Hepatocyte (in vitro differentiated cells): ENCODE measurements around the gene PCCA. TPM values are rescaled to one million over a fixed set of nuclear protein-coding genes. Genes with fewer than 3 reads are reported as not detected.
"Not testable (repeated sequence)": the region's sequence is repeated elsewhere in the genome, so short reads cannot be mapped to it uniquely, and the experiment has no call there.

ENCODE experiments used
- DNase-seq: peaks from one replicate; pipeline ENCODE4 v3.0.0-alpha.2; 2016; ENCODE audit warnings: low spot score
- H2AFZ ChIP-seq: fragments of 200-600 bp; sonication (generic); 2 replicates; pipeline ENCODE4 v1.6.0; 2016; ENCODE audit warnings: antibody characterized with exemption, mild to moderate bottlenecking
- H3K27ac ChIP-seq: fragments of 200-600 bp; sonication (generic); 2 replicates; pipeline ENCODE4 v1.5.1; 2016; ENCODE audit warnings: mild to moderate bottlenecking
- H3K27me3 ChIP-seq: fragments of 200-600 bp; sonication (generic); 2 replicates; pipeline ENCODE4 v1.6.1; 2016
- H3K36me3 ChIP-seq: fragments of 200-600 bp; sonication (generic); replicated peaks from 2 replicates; pipeline ENCODE4 v1.5.1; 2016; ENCODE audit warnings: low read depth; ENCODE audit not compliant: insufficient read depth
- H3K4me1 ChIP-seq: fragments of 200-600 bp; sonication (generic); 2 replicates; pipeline ENCODE4 v1.5.1; 2016; ENCODE audit warnings: mild to moderate bottlenecking, moderate library complexity; ENCODE audit not compliant: insufficient read depth
- H3K4me2 ChIP-seq: fragments of 200-600 bp; sonication (generic); 2 replicates; pipeline ENCODE4 v1.6.0; 2016
- H3K4me3 ChIP-seq: fragments of 200-600 bp; sonication (generic); 2 replicates; pipeline ENCODE4 v1.5.1; 2016; ENCODE audit warnings: mild to moderate bottlenecking
- H3K79me2 ChIP-seq: fragments of 200-600 bp; sonication (generic); 2 replicates; pipeline ENCODE4 v1.6.0; 2017; ENCODE audit warnings: mild to moderate bottlenecking
- H3K9me2 ChIP-seq: fragments of 200-600 bp; sonication (generic); replicated peaks from 2 replicates; pipeline ENCODE4 v1.6.0; 2017; ENCODE audit warnings: mild to moderate bottlenecking; ENCODE audit not compliant: insufficient read depth
- H3K9me3 ChIP-seq: fragments of 200-600 bp; sonication (generic); 2 replicates; pipeline ENCODE4 v1.5.1; 2016; ENCODE audit warnings: low read depth, mild to moderate bottlenecking
- H4K20me1 ChIP-seq: fragments of 200-600 bp; sonication (generic); 2 replicates; pipeline ENCODE4 v1.6.0; 2016; ENCODE audit warnings: mild to moderate bottlenecking; ENCODE audit not compliant: insufficient read depth, poor library complexity, severe bottlenecking
- EZH2 ChIP-seq: fragments of 200-600 bp; sonication (generic); IDR thresholded peaks from 2 replicates; pipeline ENCODE4 v1.6.1; 2016; ENCODE audit warnings: antibody characterized with exemption, mild to moderate bottlenecking, borderline replicate concordance
- EZH2phosphoT487 ChIP-seq: fragments of 200-600 bp; sonication (generic); IDR thresholded peaks from one replicate; pipeline ENCODE4 v1.6.1; 2018; ENCODE audit warnings: antibody characterized with exemption, mild to moderate bottlenecking, low read depth, moderate library complexity; ENCODE audit not compliant: unreplicated experiment, severe bottlenecking
- WGBS: methylation state at CpG from one replicate; pipeline ENCODE4 v1.1.6; 2016; ENCODE audit warnings: low lambda C conversion rate; ENCODE audit errors: missing lambda C conversion rate; 5-methylcytosine and 5-hydroxymethylcytosine counted together
- polyA plus RNA-seq: library from polyadenylated mRNA; unstranded; fragments of >200 nt; fragmentation: Nextera tagmentation; extraction: Ambion mirVana; gene quantifications from 2 replicates; pipeline ENCODE4 v1.2.1, GENCODE V29; 2016
- total RNA-seq: library from RNA; depleted of rRNA; stranded (reverse); fragments of >200 nt; gene quantifications from 2 replicates; pipeline ENCODE4 v1.2.3, GENCODE V29; 2014
- TF ChIP-seq, protein P1 (sequence below): fragments of 200-600 bp; sonication (generic); IDR thresholded peaks from 2 replicates; pipeline ENCODE4 v1.5.1; 2016; ENCODE audit warnings: antibody characterized with exemption, mild to moderate bottlenecking; ENCODE audit not compliant: poor library complexity

Gene PCCA
- total and polyA plus RNA-seq, 2 experiments from 2014 or later = 23.6 to 28.2 TPM

DNA sequence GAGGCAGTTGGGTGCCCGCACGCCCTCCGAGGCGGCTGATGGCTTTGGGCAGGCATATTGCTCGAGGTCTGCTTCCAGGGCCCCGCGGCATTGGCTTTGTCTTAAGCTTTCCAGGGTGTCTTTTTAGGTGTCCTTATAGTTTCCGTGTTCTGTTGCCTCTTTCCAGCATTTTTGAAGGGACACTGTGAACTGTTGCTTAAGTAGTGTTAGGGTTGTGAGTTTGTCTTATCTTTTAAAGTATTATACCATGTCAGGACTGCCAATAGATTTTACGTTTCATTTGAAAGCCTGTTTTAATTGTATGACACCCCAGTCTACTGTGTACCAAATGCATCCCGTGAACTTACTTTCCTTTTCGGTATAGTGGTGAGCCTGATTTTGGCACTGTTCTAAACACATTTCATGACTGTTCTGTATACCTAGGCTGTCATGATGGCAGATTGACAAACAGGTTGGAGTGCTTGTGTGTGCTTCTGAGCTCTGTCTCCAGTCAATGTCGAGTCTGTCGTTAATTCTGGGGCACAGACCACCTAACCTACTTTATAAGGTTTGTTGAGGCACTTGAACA lies 656 bp downstream of the PCCA start:
- H3K79me2 ChIP-seq = peaks cover 61% of the 10 kb centered on the region

DNA sequence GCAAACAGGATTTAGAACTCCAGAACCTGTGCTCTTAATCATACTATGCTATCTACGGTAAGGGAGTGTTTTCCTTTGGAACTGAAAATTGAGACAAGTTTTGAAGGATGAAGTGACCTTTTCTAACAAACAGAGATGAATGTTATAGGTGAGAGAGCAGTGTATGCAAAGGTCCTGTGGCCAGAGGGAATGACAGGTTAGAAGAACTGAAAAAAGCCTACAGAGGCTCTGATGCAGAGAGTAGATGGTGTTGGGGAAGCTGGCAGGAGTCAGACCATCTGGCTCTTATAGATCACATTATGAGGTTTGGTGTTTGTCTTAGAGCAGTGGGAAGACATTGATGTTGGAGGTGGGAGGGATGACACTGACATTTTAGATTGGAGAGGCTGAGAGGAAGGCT lies 2.0 kb downstream of the PCCA start:
- Histone ChIP-seq H3K9me3 (no peaks in the 10 kb centered on the region), H3K9me2 (no peaks in the 10 kb centered on the region), H3K4me3 (no peak overlapping the region), H3K4me1 (peaks cover 4% of the 10 kb centered on the region), H3K27ac (no peak overlapping the region), H3K27me3 (no peaks in the 10 kb centered on the region), H3K4me2 (peak overlapping the region; percentile 88), H4K20me1 (peaks cover 26% of the 10 kb centered on the region), H2AFZ (no peak overlapping the region), H3K79me2 (peaks cover 74% of the 10 kb centered on the region), H3K36me3 (no peaks in the 10 kb centered on the region)
- WGBS = 82% methylated on average over 1 of the region's 1 CpG
- no peak for DNase-seq
- TF ChIP-seq, protein P1, sequence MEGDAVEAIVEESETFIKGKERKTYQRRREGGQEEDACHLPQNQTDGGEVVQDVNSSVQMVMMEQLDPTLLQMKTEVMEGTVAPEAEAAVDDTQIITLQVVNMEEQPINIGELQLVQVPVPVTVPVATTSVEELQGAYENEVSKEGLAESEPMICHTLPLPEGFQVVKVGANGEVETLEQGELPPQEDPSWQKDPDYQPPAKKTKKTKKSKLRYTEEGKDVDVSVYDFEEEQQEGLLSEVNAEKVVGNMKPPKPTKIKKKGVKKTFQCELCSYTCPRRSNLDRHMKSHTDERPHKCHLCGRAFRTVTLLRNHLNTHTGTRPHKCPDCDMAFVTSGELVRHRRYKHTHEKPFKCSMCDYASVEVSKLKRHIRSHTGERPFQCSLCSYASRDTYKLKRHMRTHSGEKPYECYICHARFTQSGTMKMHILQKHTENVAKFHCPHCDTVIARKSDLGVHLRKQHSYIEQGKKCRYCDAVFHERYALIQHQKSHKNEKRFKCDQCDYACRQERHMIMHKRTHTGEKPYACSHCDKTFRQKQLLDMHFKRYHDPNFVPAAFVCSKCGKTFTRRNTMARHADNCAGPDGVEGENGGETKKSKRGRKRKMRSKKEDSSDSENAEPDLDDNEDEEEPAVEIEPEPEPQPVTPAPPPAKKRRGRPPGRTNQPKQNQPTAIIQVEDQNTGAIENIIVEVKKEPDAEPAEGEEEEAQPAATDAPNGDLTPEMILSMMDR = no peak
- TF ChIP-seq EZH2 = no peak

More for the DNA sequence above, 656 bp downstream of the PCCA start:
- peak overlapping the region; percentile 99 for H2AFZ ChIP-seq
- peak overlapping the region; percentile 92 for H3K4me3 ChIP-seq
- no peaks in the 10 kb centered on the region for H3K9me2 ChIP-seq
- peaks cover 4% of the 10 kb centered on the region for H3K4me1 ChIP-seq
- 1% methylated on average over 12 of the region's 13 CpGs for WGBS
- no peaks in the 10 kb centered on the region for H3K9me3 ChIP-seq
- peaks cover 26% of the 10 kb centered on the region for H4K20me1 ChIP-seq
- peak overlapping the region; percentile 80 for H3K27ac ChIP-seq
- no peak for DNase-seq
- H3K4me2 ChIP-seq = peak overlapping the region; percentile 88
- no peaks in the 10 kb centered on the region for H3K36me3 ChIP-seq
- TF ChIP-seq, protein P1 = no peak
- TF ChIP-seq EZH2 (no peak), EZH2phosphoT487 (no peak)
- no peaks in the 10 kb centered on the region for H3K27me3 ChIP-seq

DNA sequence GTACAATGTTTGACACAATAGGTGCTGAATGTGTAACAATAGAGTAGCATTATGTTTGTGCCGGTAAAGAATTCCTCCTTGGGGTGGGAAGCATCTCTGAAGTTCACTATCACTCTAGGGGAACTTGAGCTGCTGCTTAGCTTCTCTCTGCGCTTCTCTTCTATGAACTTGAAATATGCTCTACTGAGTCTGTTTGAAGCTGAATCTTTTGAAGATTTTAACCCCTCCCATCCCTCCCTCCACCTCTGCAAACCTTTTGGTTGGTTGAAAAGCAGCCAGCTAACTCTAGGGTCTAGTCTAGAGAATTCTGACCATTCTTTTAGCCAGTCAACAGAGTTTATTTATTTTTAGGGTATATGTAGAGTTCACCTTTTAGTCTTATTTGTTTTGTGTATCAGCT lies 2.5 kb downstream of the PCCA start:
- H3K4me3 ChIP-seq = no peak overlapping the region
- H3K36me3 ChIP-seq = no peaks in the 10 kb centered on the region
- TF ChIP-seq, protein P1 = no peak
- TF ChIP-seq EZH2phosphoT487 (no peak), EZH2 (no peak)
- peaks cover 26% of the 10 kb centered on the region for H4K20me1 ChIP-seq
- no peak for DNase-seq
- no peaks in the 10 kb centered on the region for H3K27me3 ChIP-seq
- no peak overlapping the region for H2AFZ ChIP-seq
- no peaks in the 10 kb centered on the region for H3K9me2 ChIP-seq
- no peaks in the 10 kb centered on the region for H3K9me3 ChIP-seq
- H3K4me2 ChIP-seq = peak overlapping the region; percentile 88
- H3K79me2 ChIP-seq = peaks cover 79% of the 10 kb centered on the region
- H3K4me1 ChIP-seq = peaks cover 4% of the 10 kb centered on the region
- WGBS = 65% methylated on average over 2 of the region's 2 CpGs
- H3K27ac ChIP-seq = no peak overlapping the region

DNA sequence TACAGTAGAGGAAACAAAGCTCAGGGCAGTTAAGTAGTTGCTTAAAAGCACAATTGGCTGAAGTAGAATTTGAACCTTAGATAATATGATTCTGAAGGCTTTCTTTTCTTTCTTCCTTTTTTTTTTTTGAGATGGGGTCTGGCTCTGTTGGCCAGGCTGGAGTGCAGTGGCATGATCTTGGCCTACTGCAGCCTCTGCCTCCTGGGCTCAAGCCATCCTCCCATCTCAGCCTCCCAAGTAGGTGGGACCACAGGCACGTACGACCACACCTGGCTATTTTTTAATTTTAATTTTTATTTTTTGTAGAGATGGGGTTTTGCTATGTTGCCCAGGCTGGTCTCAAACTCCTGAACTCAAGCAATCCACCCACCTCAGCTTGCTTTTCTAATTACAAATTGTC lies 3.4 kb downstream of the PCCA start:
- H3K4me2 ChIP-seq, H3K27me3 ChIP-seq, DNase-seq, H3K9me2 ChIP-seq, H3K36me3 ChIP-seq, H3K4me1 ChIP-seq, H3K27ac ChIP-seq, H2AFZ ChIP-seq, H3K9me3 ChIP-seq, H3K4me3 ChIP-seq: not testable (repeated sequence)
- 96% methylated on average over 2 of the region's 2 CpGs for WGBS
- Histone ChIP-seq H4K20me1 (peaks cover 26% of the 10 kb centered on the region), H3K79me2 (peaks cover 88% of the 10 kb centered on the region)
